Neural progenitor cell (in vitro differentiated cells): ENCODE results near the gene LZTFL1.

Experiments
- EZH2phosphoT487 ChIP-seq: fragments of 200-600 bp; sonication (generic); IDR thresholded peaks from 2 replicates; pipeline ENCODE4 v1.6.1; 2017; ENCODE audit warnings: antibody characterized with exemption
- TF ChIP-seq, protein P1 (sequence below): fragments of 200-600 bp; sonication (generic); IDR thresholded peaks from 2 replicates; pipeline ENCODE4 v1.5.1; 2017; ENCODE audit warnings: antibody characterized with exemption, mild to moderate bottlenecking

DNA sequence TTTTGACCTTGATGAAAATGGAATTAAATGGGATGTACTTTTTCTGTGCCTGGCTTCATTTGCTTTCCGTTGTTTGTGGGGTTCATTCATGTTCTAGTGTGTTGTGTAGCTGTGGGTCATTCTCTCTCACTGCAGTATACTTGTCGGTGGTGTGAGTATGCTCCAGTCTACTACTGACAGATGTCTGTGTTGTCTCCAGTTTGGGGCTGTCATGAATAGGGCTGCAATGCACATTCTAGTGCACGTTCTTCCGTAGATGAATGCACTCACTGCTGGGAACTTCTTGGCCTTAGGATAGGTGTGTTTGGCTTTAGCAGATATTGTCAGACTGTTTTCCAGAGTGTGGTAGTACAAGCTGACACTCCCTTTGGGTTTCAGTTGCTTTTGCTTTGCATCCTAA is 43.9 kb downstream of the LZTFL1 start:
- no peak for TF ChIP-seq EZH2phosphoT487
- TF ChIP-seq, protein P1, sequence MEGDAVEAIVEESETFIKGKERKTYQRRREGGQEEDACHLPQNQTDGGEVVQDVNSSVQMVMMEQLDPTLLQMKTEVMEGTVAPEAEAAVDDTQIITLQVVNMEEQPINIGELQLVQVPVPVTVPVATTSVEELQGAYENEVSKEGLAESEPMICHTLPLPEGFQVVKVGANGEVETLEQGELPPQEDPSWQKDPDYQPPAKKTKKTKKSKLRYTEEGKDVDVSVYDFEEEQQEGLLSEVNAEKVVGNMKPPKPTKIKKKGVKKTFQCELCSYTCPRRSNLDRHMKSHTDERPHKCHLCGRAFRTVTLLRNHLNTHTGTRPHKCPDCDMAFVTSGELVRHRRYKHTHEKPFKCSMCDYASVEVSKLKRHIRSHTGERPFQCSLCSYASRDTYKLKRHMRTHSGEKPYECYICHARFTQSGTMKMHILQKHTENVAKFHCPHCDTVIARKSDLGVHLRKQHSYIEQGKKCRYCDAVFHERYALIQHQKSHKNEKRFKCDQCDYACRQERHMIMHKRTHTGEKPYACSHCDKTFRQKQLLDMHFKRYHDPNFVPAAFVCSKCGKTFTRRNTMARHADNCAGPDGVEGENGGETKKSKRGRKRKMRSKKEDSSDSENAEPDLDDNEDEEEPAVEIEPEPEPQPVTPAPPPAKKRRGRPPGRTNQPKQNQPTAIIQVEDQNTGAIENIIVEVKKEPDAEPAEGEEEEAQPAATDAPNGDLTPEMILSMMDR, result no peak
